Testis (tissue), 2 donors: ENCODE measurements around the gene ZNF490.

Experiments
- POLR2A ChIP-seq: fragments of 450-650 bp; IDR thresholded peaks from one replicate; pipeline ENCODE4 v1.6.1; 2017; ENCODE audit warnings: antibody characterized with exemption, mild to moderate bottlenecking, moderate library complexity
- TF ChIP-seq, protein P1 (sequence below), 3 experiments: fragments of 450-650 bp in 2 of 3; fragments of 200-600 bp in 1 of 3; sonication (generic) in 1 of 3; IDR thresholded peaks; one replicate each; pipeline ENCODE4 v1.5.1; 2016 to 2019; ENCODE audit warnings: antibody characterized with exemption in 3 of 3, mild to moderate bottlenecking in 2 of 3, moderate library complexity in 1 of 3

DNA sequence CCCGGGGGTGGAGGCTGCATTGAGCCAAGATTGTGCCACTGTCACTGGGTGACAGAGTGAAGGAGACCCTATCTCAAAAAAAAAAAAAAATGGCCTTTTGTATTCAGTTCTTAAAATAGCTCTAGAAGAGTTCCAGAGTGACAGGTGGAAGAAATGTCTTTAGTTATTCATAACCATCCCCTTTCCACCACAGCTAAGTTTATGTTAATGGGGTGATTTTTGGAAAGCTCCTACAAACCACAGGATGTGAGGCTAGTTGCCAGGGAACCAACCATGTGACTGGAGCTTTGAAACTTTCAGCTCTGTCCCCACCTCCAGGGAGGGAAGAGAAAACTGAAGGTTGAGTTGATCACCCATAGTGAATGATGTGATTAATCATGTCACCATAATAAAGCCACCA lies 6.9 kb downstream of the ZNF490 start:
- TF ChIP-seq, protein P1, sequence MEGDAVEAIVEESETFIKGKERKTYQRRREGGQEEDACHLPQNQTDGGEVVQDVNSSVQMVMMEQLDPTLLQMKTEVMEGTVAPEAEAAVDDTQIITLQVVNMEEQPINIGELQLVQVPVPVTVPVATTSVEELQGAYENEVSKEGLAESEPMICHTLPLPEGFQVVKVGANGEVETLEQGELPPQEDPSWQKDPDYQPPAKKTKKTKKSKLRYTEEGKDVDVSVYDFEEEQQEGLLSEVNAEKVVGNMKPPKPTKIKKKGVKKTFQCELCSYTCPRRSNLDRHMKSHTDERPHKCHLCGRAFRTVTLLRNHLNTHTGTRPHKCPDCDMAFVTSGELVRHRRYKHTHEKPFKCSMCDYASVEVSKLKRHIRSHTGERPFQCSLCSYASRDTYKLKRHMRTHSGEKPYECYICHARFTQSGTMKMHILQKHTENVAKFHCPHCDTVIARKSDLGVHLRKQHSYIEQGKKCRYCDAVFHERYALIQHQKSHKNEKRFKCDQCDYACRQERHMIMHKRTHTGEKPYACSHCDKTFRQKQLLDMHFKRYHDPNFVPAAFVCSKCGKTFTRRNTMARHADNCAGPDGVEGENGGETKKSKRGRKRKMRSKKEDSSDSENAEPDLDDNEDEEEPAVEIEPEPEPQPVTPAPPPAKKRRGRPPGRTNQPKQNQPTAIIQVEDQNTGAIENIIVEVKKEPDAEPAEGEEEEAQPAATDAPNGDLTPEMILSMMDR (IDR thresholded peaks at IDR 0.05), result no peak
- TF ChIP-seq POLR2A, result no peak
